ENCODE results near the gene PCNX2. TPM values are rescaled to one million over a fixed set of nuclear protein-coding genes. Genes with fewer than 3 reads are reported as not detected.

Gene PCNX2
- total RNA-seq, 1 experiment from 2014 or later: 15.3 TPM

DNA sequence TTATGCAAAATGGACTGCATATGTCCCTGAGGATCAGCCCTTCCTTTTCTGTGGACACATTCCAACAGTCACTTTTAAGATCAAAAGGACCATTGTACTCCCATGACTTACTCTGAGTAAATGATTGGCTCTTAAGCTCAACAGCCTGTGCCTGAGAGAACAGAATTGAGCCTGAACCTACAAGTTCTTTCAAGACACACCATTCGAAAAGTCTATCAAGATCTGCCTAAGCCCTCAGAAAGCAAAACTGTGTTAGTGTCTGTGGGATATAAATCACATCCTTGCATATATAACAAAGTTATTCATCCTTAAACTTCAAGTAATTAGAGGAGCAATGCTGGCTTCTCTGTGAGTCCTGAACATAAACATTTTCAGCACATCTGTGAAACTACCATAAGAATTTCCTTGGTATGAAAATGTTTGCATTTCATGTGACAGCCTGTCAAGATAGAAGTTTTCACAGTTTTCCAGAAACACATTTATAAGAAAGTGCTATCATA is 41.6 kb downstream of the PCNX2 start:
- POLR2A ChIA-PET: no interaction called here
- no peak overlapping the region for H3K9ac ChIP-seq (ENCODE audit: low read length)

More for the DNA sequence above, 41.6 kb downstream of the PCNX2 start:
- Histone ChIP-seq H2AFZ (ENCODE audit: low read depth, low read length, poor library complexity, severe bottlenecking) (no peak overlapping the region), H4K20me1 (ENCODE audit: insufficient read depth) (no peaks in the 10 kb centered on the region), H3K4me3 (replicated peaks in 1 of 2; ENCODE audit: low read depth in 1 of 2, low read length in 2 of 2) (no peak overlapping the region), H3K27ac (ENCODE audit: low read depth, low read length) (no peak overlapping the region), H3K9me2 (ENCODE audit: insufficient read depth) (no peaks in the 10 kb centered on the region), H3K36me3 (ENCODE audit: control insufficient read depth in 1 of 2, insufficient read depth in 2 of 2, low read length in 2 of 2) (peaks cover 5 to 15% of the 10 kb centered on the region in 2 experiments), H3K9me3 (ENCODE audit: control insufficient read depth in 1 of 2, insufficient read depth in 1 of 2, low read depth in 1 of 2, low read length in 2 of 2) (no peaks in the 10 kb centered on the region), H3K27me3 (ENCODE audit: insufficient read depth, low read length) (no peaks in the 10 kb centered on the region), H3K4me1 (ENCODE audit: control insufficient read depth in 1 of 2, insufficient read depth in 2 of 2, low read length in 2 of 2) (0 out of 4 replicates have a peak, but pooled peaks cover 0 to 3% of the 10 kb centered on the region in 2 experiments), H3K4me2 (ENCODE audit: low read length) (no peak overlapping the region), H3K79me2 (ENCODE audit: insufficient read depth, low read length) (0 out of 2 replicates have a peak, but pooled peaks cover 3% of the 10 kb centered on the region)
- no peak for TF ChIP-seq ELF1 (IDR thresholded peaks at IDR 0.05; ENCODE audit: borderline replicate concordance, low read depth)
- no peak for TF ChIP-seq POLR2AphosphoS5 (IDR thresholded peaks at IDR 0.05; ENCODE audit: low read depth, low read length)
- no peak for TF ChIP-seq YY1 (IDR thresholded peaks at IDR 0.05; ENCODE audit: extremely low read depth, insufficient replicate concordance, low read depth, low read length)
- TF ChIP-seq, protein P1, sequence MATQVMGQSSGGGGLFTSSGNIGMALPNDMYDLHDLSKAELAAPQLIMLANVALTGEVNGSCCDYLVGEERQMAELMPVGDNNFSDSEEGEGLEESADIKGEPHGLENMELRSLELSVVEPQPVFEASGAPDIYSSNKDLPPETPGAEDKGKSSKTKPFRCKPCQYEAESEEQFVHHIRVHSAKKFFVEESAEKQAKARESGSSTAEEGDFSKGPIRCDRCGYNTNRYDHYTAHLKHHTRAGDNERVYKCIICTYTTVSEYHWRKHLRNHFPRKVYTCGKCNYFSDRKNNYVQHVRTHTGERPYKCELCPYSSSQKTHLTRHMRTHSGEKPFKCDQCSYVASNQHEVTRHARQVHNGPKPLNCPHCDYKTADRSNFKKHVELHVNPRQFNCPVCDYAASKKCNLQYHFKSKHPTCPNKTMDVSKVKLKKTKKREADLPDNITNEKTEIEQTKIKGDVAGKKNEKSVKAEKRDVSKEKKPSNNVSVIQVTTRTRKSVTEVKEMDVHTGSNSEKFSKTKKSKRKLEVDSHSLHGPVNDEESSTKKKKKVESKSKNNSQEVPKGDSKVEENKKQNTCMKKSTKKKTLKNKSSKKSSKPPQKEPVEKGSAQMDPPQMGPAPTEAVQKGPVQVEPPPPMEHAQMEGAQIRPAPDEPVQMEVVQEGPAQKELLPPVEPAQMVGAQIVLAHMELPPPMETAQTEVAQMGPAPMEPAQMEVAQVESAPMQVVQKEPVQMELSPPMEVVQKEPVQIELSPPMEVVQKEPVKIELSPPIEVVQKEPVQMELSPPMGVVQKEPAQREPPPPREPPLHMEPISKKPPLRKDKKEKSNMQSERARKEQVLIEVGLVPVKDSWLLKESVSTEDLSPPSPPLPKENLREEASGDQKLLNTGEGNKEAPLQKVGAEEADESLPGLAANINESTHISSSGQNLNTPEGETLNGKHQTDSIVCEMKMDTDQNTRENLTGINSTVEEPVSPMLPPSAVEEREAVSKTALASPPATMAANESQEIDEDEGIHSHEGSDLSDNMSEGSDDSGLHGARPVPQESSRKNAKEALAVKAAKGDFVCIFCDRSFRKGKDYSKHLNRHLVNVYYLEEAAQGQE (IDR thresholded peaks at IDR 0.05; ENCODE audit: low read depth): no peak
- no peak for TF ChIP-seq RAD21 (IDR thresholded peaks at IDR 0.05; ENCODE audit: low read depth)
- no peak for TF ChIP-seq EZH2 (IDR thresholded peaks at IDR 0.05)
- no peak for TF ChIP-seq JUND (IDR thresholded peaks at IDR 0.05)
- TF ChIP-seq POLR2A (IDR thresholded peaks at IDR 0.05; ENCODE audit: borderline replicate concordance, extremely low read depth, insufficient read depth, insufficient read length): no peak
- TF ChIP-seq, protein P2, sequence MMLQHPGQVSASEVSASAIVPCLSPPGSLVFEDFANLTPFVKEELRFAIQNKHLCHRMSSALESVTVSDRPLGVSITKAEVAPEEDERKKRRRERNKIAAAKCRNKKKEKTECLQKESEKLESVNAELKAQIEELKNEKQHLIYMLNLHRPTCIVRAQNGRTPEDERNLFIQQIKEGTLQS (IDR thresholded peaks at IDR 0.05): no peak
- TF ChIP-seq FOSL1 (IDR thresholded peaks at IDR 0.05; ENCODE audit: low read depth): no peak
- TF ChIP-seq EZH2phosphoT487 (IDR thresholded peaks at IDR 0.05; ENCODE audit: borderline replicate concordance): no peak
- no peak for TF ChIP-seq ZNF274 (IDR thresholded peaks at IDR 0.05; ENCODE audit: low read depth, low read length)
- no peak for TF ChIP-seq CEBPB (IDR thresholded peaks at IDR 0.05; ENCODE audit: low read depth)
- no peak for TF ChIP-seq SIN3A (IDR thresholded peaks at IDR 0.05; ENCODE audit: low read depth)
- TF ChIP-seq, protein P3, sequence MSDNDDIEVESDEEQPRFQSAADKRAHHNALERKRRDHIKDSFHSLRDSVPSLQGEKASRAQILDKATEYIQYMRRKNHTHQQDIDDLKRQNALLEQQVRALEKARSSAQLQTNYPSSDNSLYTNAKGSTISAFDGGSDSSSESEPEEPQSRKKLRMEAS (IDR thresholded peaks at IDR 0.05): no peak
- TF ChIP-seq, protein P4, sequence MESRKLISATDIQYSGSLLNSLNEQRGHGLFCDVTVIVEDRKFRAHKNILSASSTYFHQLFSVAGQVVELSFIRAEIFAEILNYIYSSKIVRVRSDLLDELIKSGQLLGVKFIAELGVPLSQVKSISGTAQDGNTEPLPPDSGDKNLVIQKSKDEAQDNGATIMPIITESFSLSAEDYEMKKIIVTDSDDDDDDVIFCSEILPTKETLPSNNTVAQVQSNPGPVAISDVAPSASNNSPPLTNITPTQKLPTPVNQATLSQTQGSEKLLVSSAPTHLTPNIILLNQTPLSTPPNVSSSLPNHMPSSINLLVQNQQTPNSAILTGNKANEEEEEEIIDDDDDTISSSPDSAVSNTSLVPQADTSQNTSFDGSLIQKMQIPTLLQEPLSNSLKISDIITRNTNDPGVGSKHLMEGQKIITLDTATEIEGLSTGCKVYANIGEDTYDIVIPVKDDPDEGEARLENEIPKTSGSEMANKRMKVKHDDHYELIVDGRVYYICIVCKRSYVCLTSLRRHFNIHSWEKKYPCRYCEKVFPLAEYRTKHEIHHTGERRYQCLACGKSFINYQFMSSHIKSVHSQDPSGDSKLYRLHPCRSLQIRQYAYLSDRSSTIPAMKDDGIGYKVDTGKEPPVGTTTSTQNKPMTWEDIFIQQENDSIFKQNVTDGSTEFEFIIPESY (IDR thresholded peaks at IDR 0.05; ENCODE audit: extremely low read depth, insufficient replicate concordance, low read length): no peak
- no peak for TF ChIP-seq SRF (IDR thresholded peaks at IDR 0.05; ENCODE audit: low read depth)
- TF ChIP-seq CBX3 (IDR thresholded peaks at IDR 0.05; ENCODE audit: low read depth): no peak
- ChIA-PET CTCF (no interaction called here), RAD21 (ENCODE audit: low non-redundant PET in 1 of 2, low total read pairs in 2 of 2, uncharacterized antibody in 2 of 2, unreplicated experiment in 2 of 2) (no interaction called here)
- no peak for DNase-seq (ENCODE audit: low read depth, low spot score)
- intact Hi-C loops (cut with micrococcal nuclease): no loop called here
- 0 out of 2 replicates have a peak, but pooled peaks have one; percentile 34 for ATAC-seq
- BruUV-seq (replicated peaks): no TSS peak

Measured in HCT116 (cell line).